HepG2 (cell line): ENCODE measurements around the gene EDC3. TPM values are rescaled to one million over a fixed set of nuclear protein-coding genes. Genes with fewer than 3 reads are reported as not detected.
A peak's percentile ranks its signal among the peaks of the same experiment; 100 is the strongest.

Experiments
- ATAC-seq: fragments of 200-7000 bp; cut with Tn5 transposase; 3 replicates; pipeline ENCODE4 v1.9.1; 2020; ENCODE audit warnings: mild to moderate bottlenecking, moderate library complexity
- BruUV-seq: library from RNA; stranded (reverse); fragments of 400-500 nt; replicated peaks from 2 replicates; lab custom pipeline; 2021; lab: Mats Ljungman, UMichigan
- CTCF ChIA-PET: fragments of 300-600 bp; formaldehyde crosslinking; extraction: SDS; loops from one replicate; lab custom pipeline; 2021; ENCODE audit warnings: low total read pairs, inconsistent platforms, low intra/inter-chr PET ratio; lab: Yijun Ruan, JAX
- POLR2A ChIA-PET: fragments of 350-600 bp; sonication (Branson Sonifier 250); formaldehyde crosslinking; loops from one replicate; lab custom pipeline; 2020; ENCODE audit warnings: antibody characterized with exemption, inconsistent platforms; lab: Yijun Ruan, JAX
- DNase-seq: peaks from one replicate; pipeline ENCODE4 v3.0.0-alpha.2; 2015; ENCODE audit warnings: low spot score
- FAIRE-seq: peaks from 3 replicates; lab custom pipeline; 2011; peaks lifted over from hg19 to GRCh38; lab: Jason Lieb, UNC
- H2AFZ ChIP-seq: one replicate; pipeline ENCODE4 v1.6.1; 2011; ENCODE audit warnings: low read length, inconsistent platforms
- H3K27ac ChIP-seq: fragments of 300-600 bp; 3 replicates; pipeline ENCODE4 v1.8.0; 2011; ENCODE audit warnings: mixed run types, mild to moderate bottlenecking, mixed read lengths, low read length, inconsistent platforms; ENCODE audit not compliant: insufficient read depth; ENCODE audit errors: extremely low read length
- H3K27me3 ChIP-seq, 2 experiments: fragments of 200-600 bp in 1 of 2; 2 replicates in 1 of 2; 3 replicates in 1 of 2; pipeline versions ENCODE4 v1.6.0 to v1.8.0; 2011; ENCODE audit warnings: low read length in 2 of 2, mild to moderate bottlenecking in 2 of 2, moderate library complexity in 2 of 2, inconsistent platforms in 1 of 2; ENCODE audit not compliant: insufficient read depth in 2 of 2, control insufficient read depth in 1 of 2
- H3K36me3 ChIP-seq, 2 experiments: fragments of 200-600 bp in 1 of 2; replicated peaks in 1 of 2; 2 replicates in 1 of 2; 3 replicates in 1 of 2; pipeline versions ENCODE4 v1.5.1 to v1.8.0; 2011; ENCODE audit warnings: low read length in 2 of 2, inconsistent platforms in 1 of 2; ENCODE audit not compliant: insufficient read depth in 2 of 2, control insufficient read depth in 1 of 2
- H3K4me1 ChIP-seq: 2 replicates; pipeline ENCODE4 v1.5.1; 2012; ENCODE audit warnings: low read length, inconsistent platforms; ENCODE audit not compliant: insufficient read depth
- H3K4me2 ChIP-seq: 2 replicates; pipeline ENCODE4 v1.6.0; 2011; ENCODE audit warnings: low read depth, low read length, inconsistent platforms
- H3K4me3 ChIP-seq, 3 experiments: fragments of 200-600 bp in 1 of 3; sonication (generic), shearing (Covaris generic) in 1 of 3; replicated peaks in 1 of 3; 2 replicates each; pipeline ENCODE4 v1.5.1; 2011 to 2016; ENCODE audit warnings: low read length in 3 of 3, inconsistent platforms in 2 of 3, low read depth in 2 of 3, mild to moderate bottlenecking in 2 of 3, control low read depth in 1 of 3, mixed read lengths in 1 of 3; ENCODE audit not compliant: insufficient read depth in 1 of 3
- H3K79me2 ChIP-seq: one replicate; pipeline ENCODE4 v1.6.1; 2011; ENCODE audit warnings: low read length, inconsistent platforms; ENCODE audit not compliant: insufficient read depth
- H3K9ac ChIP-seq: 2 replicates; pipeline ENCODE4 v1.6.0; 2011; ENCODE audit warnings: mild to moderate bottlenecking, low read depth, low read length, inconsistent platforms; ENCODE audit not compliant: insufficient read depth
- H3K9me3 ChIP-seq: 2 replicates; pipeline ENCODE4 v1.5.1; 2012; ENCODE audit warnings: mild to moderate bottlenecking, low read length
- H4K20me1 ChIP-seq: 2 replicates; pipeline ENCODE4 v1.6.0; 2011; ENCODE audit warnings: inconsistent platforms, mild to moderate bottlenecking, low read length, moderate library complexity; ENCODE audit not compliant: insufficient read depth
- ARHGAP35 ChIP-seq: sonication (generic); formaldehyde crosslinking; IDR thresholded peaks from 2 replicates; pipeline ENCODE4 v1.9.0; 2022; ENCODE audit warnings: mild to moderate bottlenecking, inconsistent platforms, moderate library complexity, missing genetic modification reagents, borderline replicate concordance
- ASH2L ChIP-seq: fragments of 300-600, 200-600 bp; sonication (generic); IDR thresholded peaks from 2 replicates; pipeline ENCODE4 v1.7.0; 2017; ENCODE audit warnings: low read depth, mild to moderate bottlenecking, moderate library complexity, mixed read lengths, low read length; ENCODE audit not compliant: insufficient read length
- FIP1L1 ChIP-seq: fragments of 200-400 bp; formaldehyde crosslinking; IDR thresholded peaks from 2 replicates; pipeline ENCODE4 v1.6.1; 2018; ENCODE audit warnings: low read depth, mild to moderate bottlenecking, low read length, moderate library complexity, borderline replicate concordance; ENCODE audit not compliant: insufficient read depth
- FOSL2 ChIP-seq: sonication (generic); formaldehyde crosslinking; IDR thresholded peaks from 2 replicates; pipeline ENCODE4 v1.4.0; 2020; ENCODE audit warnings: missing genetic modification reagents
- HOXA3 ChIP-seq: sonication (generic); formaldehyde crosslinking; IDR thresholded peaks from 2 replicates; pipeline ENCODE4 v1.5.0; 2020; ENCODE audit warnings: missing genetic modification reagents
- KDM6A ChIP-seq: IDR thresholded peaks from 2 replicates; pipeline ENCODE4 v1.6.1; 2016; ENCODE audit warnings: low read depth
- NFIB ChIP-seq: sonication (generic); formaldehyde crosslinking; IDR thresholded peaks from 2 replicates; pipeline ENCODE4 v1.9.0; 2021; ENCODE audit warnings: missing genetic modification reagents, mild to moderate bottlenecking, borderline replicate concordance
- RAD21 ChIP-seq: fragments of 450-650 bp; formaldehyde crosslinking; IDR thresholded peaks from 2 replicates; pipeline ENCODE4 v1.5.0; 2020; ENCODE audit warnings: mild to moderate bottlenecking
- RBAK ChIP-seq: sonication (generic); formaldehyde crosslinking; IDR thresholded peaks from 2 replicates; pipeline ENCODE4 v1.5.1; 2020; ENCODE audit warnings: mild to moderate bottlenecking, missing genetic modification reagents
- SRSF9 ChIP-seq: fragments of 200-400 bp; formaldehyde crosslinking; IDR thresholded peaks from 2 replicates; pipeline ENCODE4 v1.6.1; 2018; ENCODE audit warnings: borderline replicate concordance, mild to moderate bottlenecking, low read depth, low read length; ENCODE audit not compliant: insufficient read depth, poor library complexity, severe bottlenecking
- ZFX ChIP-seq: sonication (generic); formaldehyde crosslinking; IDR thresholded peaks from 2 replicates; pipeline ENCODE4 v1.4.0; 2020; ENCODE audit warnings: mild to moderate bottlenecking, low read depth, missing genetic modification reagents, moderate library complexity
- ZNF234 ChIP-seq: sonication (generic); formaldehyde crosslinking; conservative IDR thresholded peaks from 2 replicates; pipeline ENCODE4 v1.5.1; 2020; ENCODE audit warnings: mild to moderate bottlenecking, missing genetic modification reagents
- ZNF788 ChIP-seq: sonication (generic); formaldehyde crosslinking; IDR thresholded peaks from 2 replicates; pipeline ENCODE4 v1.5.0; 2020; ENCODE audit warnings: mild to moderate bottlenecking, missing genetic modification reagents, borderline replicate concordance
- WGBS: methylation state at CpG from one replicate; pipeline ENCODE4 v1.1.6; 2017; ENCODE audit warnings: low lambda C conversion rate; 5-methylcytosine and 5-hydroxymethylcytosine counted together
- in situ Hi-C: cut with HindIII; loops from 2 replicates; pipeline ENCODE4 v1.10.0; 2017; ENCODE audit warnings: low pct_unique_long_range_greater_than_20kb; ENCODE audit not compliant: extremely low pct_ligation_motif_present
- intact Hi-C: fragments of 100-400 bp; cut with micrococcal nuclease; formaldehyde crosslinking; loops from one replicate; pipeline ENCODE4 v1.10.0; 2022; ENCODE audit not compliant: unreplicated experiment
- polyA plus RNA-seq, 8 experiments: library from polyadenylated mRNA; depleted of rRNA in 3 of 8; stranded (reverse) in 7 of 8; unstranded in 1 of 8; fragments of >200 nt; fragmentation: Illumina TruSeq in 4 of 8; extraction: Trizol in 4 of 8; gene quantifications; 2 replicates each; pipeline versions ENCODE4 v1.2.1 to v1.2.3, GENCODE V29; 2011 to 2016; ENCODE audit warnings: low read depth in 4 of 8, missing spikeins in 1 of 8, mixed read lengths in 1 of 8; ENCODE audit not compliant: insufficient read depth in 1 of 8
- total RNA-seq, 5 experiments: library from RNA; depleted of rRNA; stranded (reverse); fragments of >200 nt; fragmentation: Illumina TruSeq; extraction: Trizol; gene quantifications; 2 replicates each; pipeline ENCODE4 v1.2.3, GENCODE V29; 2016; ENCODE audit warnings: low read depth in 1 of 5
- TF ChIP-seq, protein P1 (sequence below), 2 experiments: sonication (generic) in 1 of 2; formaldehyde crosslinking in 1 of 2; IDR thresholded peaks; 2 replicates each; pipeline versions ENCODE4 v1.6.1 to v1.9.0; 2014 to 2022; ENCODE audit warnings: antibody characterized with exemption in 1 of 2, borderline replicate concordance in 1 of 2, inconsistent platforms in 1 of 2, low read depth in 1 of 2, missing genetic modification reagents in 1 of 2
- TF ChIP-seq, protein P2 (sequence below): sonication (generic); formaldehyde crosslinking; IDR thresholded peaks from 2 replicates; pipeline ENCODE4 v1.5.0; 2020; ENCODE audit warnings: mild to moderate bottlenecking, missing genetic modification reagents, moderate library complexity

The EDC3 gene
- total and polyA plus RNA-seq, 2 of the 13 experiments (the other 11 are each of a cell fraction or from before 2014, with no cell fraction given) = 17.4 to 32.0 TPM

DNA sequence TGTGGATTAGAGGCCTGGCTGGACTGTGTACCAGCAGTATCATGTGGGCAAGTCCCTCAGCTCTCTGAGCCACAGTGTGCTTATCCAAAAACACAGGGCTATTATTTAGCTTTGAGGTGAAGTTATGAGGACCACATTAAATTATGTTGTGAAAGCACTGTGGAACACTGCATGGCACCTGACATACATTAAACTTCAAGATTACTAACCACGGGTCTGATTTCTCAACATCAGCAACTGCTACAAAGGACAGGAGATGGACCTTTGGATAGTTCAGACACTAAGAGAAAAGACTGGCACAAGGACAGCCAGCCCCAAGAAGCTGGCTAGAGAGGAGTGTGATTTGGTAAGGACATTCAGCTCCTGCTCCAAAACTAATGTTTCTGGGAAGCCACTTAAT lies 58.8 kb downstream of the EDC3 start (continued):
- TF ChIP-seq SRSF9 (no peak), ASH2L (no peak)

DNA sequence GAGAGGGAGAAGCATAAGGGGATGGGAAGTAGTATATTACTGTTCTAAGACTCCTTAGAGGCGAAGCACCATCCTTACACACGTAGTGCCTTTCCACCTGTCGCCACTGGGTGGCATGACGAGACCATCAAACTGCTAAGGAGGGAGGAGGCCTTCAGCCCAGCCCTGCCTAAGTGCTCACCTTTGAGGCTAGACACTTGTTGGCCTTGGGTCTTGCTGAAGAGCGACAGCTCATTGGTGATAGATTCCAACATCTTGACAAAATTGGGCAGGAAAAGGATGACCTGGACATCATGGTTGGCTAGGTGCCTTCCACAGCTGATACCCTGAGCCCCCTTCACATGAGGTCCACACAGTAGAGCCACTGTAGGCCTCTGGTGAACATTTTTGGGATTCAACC lies 60.6 kb downstream of the EDC3 start:
- ATAC-seq = peak; percentile 48
- Histone ChIP-seq H3K4me1 (peaks cover 20% of the 10 kb centered on the region), H3K4me2 (no peak overlapping the region), H3K27me3 (no peaks in the 10 kb centered on the region), H4K20me1 (peaks cover 25% of the 10 kb centered on the region), H3K79me2 (no peaks in the 10 kb centered on the region), H3K36me3 (peaks cover 48 to 89% of the 10 kb centered on the region in 2 experiments), H3K9me3 (no peaks in the 10 kb centered on the region), H3K4me3 (no peak overlapping the region), H3K9ac (no peak overlapping the region), H2AFZ (no peak overlapping the region), H3K27ac (no peak overlapping the region)
- 44% methylated on average over 5 of the region's 5 CpGs for WGBS
- in situ Hi-C loops (loop anchor here (5.0 to 10.0 kb wide), 2 partner anchors 132 to 320 kb away; partner anchors contain the start of gene RPP25), intact Hi-C loops (loop anchor here (1.0 kb wide), 1 partner anchor 136 kb away; no protein-coding TSS in a partner anchor)
- ChIA-PET POLR2A (interaction anchor here (1.7 kb wide), 1 partner anchor 134 kb away, joined by 6 read pairs; no protein-coding TSS in a partner anchor), CTCF (interaction anchor here (0.8 to 3.1 kb wide), 4 partner anchors 130 to 165 kb away, joined by 3 to 59 read pairs (median 4); no protein-coding TSS in a partner anchor)
- FAIRE-seq = peak; percentile 93
- peak; percentile 60 for DNase-seq
- BruUV-seq = no TSS peak
- peak; percentile 13; the same call in 1 of the 2 replicates for TF ChIP-seq FOSL2 (CRISPR knock-in tag)
- peak; percentile 53; the same call in 1 of the 2 replicates for TF ChIP-seq ZFX (CRISPR knock-in tag)
- no peak for TF ChIP-seq NFIB (CRISPR knock-in tag)
- no peak for TF ChIP-seq ARHGAP35
- peak; percentile 56; the same call in 1 of the 2 replicates for TF ChIP-seq ZNF788 (CRISPR knock-in tag)
- no peak for TF ChIP-seq RBAK (CRISPR knock-in tag)
- TF ChIP-seq, protein P1, sequence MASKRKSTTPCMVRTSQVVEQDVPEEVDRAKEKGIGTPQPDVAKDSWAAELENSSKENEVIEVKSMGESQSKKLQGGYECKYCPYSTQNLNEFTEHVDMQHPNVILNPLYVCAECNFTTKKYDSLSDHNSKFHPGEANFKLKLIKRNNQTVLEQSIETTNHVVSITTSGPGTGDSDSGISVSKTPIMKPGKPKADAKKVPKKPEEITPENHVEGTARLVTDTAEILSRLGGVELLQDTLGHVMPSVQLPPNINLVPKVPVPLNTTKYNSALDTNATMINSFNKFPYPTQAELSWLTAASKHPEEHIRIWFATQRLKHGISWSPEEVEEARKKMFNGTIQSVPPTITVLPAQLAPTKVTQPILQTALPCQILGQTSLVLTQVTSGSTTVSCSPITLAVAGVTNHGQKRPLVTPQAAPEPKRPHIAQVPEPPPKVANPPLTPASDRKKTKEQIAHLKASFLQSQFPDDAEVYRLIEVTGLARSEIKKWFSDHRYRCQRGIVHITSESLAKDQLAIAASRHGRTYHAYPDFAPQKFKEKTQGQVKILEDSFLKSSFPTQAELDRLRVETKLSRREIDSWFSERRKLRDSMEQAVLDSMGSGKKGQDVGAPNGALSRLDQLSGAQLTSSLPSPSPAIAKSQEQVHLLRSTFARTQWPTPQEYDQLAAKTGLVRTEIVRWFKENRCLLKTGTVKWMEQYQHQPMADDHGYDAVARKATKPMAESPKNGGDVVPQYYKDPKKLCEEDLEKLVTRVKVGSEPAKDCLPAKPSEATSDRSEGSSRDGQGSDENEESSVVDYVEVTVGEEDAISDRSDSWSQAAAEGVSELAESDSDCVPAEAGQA (IDR thresholded peaks at IDR 0.05; ENCODE audit: low read depth) = no peak
- TF ChIP-seq, protein P1 (CRISPR knock-in tag; IDR thresholded peaks at IDR 0.05; ENCODE audit: borderline replicate concordance) = no peak
- no peak for TF ChIP-seq ZNF234
- no peak for TF ChIP-seq FIP1L1
- no peak for TF ChIP-seq HOXA3 (CRISPR knock-in tag)
- TF ChIP-seq, protein P2, sequence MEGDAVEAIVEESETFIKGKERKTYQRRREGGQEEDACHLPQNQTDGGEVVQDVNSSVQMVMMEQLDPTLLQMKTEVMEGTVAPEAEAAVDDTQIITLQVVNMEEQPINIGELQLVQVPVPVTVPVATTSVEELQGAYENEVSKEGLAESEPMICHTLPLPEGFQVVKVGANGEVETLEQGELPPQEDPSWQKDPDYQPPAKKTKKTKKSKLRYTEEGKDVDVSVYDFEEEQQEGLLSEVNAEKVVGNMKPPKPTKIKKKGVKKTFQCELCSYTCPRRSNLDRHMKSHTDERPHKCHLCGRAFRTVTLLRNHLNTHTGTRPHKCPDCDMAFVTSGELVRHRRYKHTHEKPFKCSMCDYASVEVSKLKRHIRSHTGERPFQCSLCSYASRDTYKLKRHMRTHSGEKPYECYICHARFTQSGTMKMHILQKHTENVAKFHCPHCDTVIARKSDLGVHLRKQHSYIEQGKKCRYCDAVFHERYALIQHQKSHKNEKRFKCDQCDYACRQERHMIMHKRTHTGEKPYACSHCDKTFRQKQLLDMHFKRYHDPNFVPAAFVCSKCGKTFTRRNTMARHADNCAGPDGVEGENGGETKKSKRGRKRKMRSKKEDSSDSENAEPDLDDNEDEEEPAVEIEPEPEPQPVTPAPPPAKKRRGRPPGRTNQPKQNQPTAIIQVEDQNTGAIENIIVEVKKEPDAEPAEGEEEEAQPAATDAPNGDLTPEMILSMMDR (CRISPR knock-in tag) = peak; percentile 95
- TF ChIP-seq KDM6A = no peak
- peak; percentile 88 for TF ChIP-seq RAD21 (CRISPR knock-in tag)
